Measurements from ENCODE around the gene BAX. TPM values are rescaled to one million over a fixed set of nuclear protein-coding genes. Genes with fewer than 3 reads are reported as not detected.

The BAX gene
- total and polyA plus RNA-seq, 9 of the 15 experiments (the other 6 are each of a cell fraction or from before 2014, with no cell fraction given): 3.2 to 95.4 (median 44.5) TPM

DNA sequence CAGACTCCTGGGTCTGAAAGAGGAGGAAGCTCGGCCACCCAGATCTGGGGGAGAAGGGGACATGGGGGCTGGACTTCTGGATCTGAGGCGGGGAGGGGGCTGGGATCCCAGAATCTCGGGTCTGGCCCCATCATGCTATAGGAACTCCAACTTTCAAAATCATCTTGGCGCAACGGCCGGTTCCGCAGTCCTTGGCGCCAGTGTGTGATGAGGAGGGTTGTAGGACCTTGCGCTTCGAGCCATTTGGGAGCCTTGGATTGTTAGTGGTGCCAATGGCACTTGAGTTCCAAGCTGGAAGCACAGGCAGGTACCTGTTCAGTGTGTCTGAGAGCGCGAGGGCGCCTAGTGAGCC is 39.3 kb downstream of the BAX start (continued):
- peak; percentile 16; the same call in 1 of the 2 replicates for TF ChIP-seq NFRKB (IDR thresholded peaks at IDR 0.05; ENCODE audit: low read depth)
- no peak for TF ChIP-seq NELFE (IDR thresholded peaks at IDR 0.05; ENCODE audit: insufficient read depth, insufficient read length)
- TF ChIP-seq GABPB1 (CRISPR knock-in tag; IDR thresholded peaks at IDR 0.05): peak; percentile 4; the same call in 1 of the 2 replicates
- no peak for TF ChIP-seq SP2 (IDR thresholded peaks at IDR 0.05; ENCODE audit: extremely low read depth, low read depth, low read length, poor library complexity, severe bottlenecking)

DNA sequence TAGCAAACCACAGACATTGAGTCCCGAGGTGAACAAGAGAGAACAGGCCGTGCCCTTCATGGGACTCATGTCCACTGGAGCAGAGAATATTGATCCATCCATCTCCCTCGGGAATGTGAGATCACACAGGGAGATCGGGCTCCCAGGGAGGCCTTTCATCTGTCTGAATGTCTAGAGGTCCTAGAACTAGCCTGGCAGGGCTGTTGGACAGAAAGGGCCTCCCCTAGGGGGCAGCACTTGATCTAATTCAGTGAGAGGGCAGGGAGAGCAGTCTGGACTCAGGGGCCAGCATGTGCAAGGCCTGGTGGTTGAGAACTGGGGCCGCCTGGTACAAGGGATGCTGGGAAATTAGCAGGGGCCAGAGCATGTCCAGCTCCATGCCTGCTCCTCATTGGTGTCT is 43.3 kb downstream of the BAX start:
- Histone ChIP-seq H4K20me1 (replicated peaks; ENCODE audit: control insufficient read depth, insufficient read depth, low read length) (0 out of 2 replicates have a peak, but pooled peaks cover 5% of the 10 kb centered on the region), H3K36me3 (ENCODE audit: control insufficient read depth, insufficient read depth, low read length) (peaks cover 58% of the 10 kb centered on the region), H3K4me3 (no peak overlapping the region), H3K9me3 (replicated peaks; ENCODE audit: control insufficient read depth, insufficient read depth, low read depth, low read length) (no peaks in the 10 kb centered on the region), H3K4me1 (replicated peaks in 1 of 2; ENCODE audit: control insufficient read depth in 2 of 2, insufficient read depth in 2 of 2, low read length in 2 of 2) (peaks cover 0 to 10% of the 10 kb centered on the region in 2 experiments; a peak in 4 of 5 replicates), H3K27me3 (ENCODE audit: control insufficient read depth in 2 of 2, insufficient read depth in 2 of 2, low read length in 2 of 2) (no peaks in the 10 kb centered on the region), H3K9ac (ENCODE audit: insufficient read depth in 1 of 2, low read depth in 2 of 2, low read length in 2 of 2) (no peak overlapping the region), H3K4me2 (ENCODE audit: insufficient read depth, low read length) (no peak overlapping the region), H3K27ac (ENCODE audit: extremely low read depth, low read depth, low read length) (no peak overlapping the region), H2AFZ (ENCODE audit: low read depth, low read length) (no peak overlapping the region), H3K9me1 (ENCODE audit: control insufficient read depth, insufficient read depth, low read length) (no peaks in the 10 kb centered on the region), H3K79me2 (ENCODE audit: control insufficient read depth, insufficient read depth, low read length) (peaks cover 63% of the 10 kb centered on the region)
- FAIRE-seq (peak; percentile 74), ATAC-seq (peak; percentile 53), DNase-seq (ENCODE audit: extremely low read depth in 1 of 4, low spot score in 3 of 4) (peak; percentile 61 to 84 (median 70))
- 62% methylated on average over 5 of the region's 5 CpGs for WGBS (ENCODE audit: insufficient coverage, low coverage, missing lambda C conversion rate)
- intact Hi-C loops (cut with micrococcal nuclease): loop anchor here (2.0 to 10.0 kb wide), 3 partner anchors 77 to 227 kb away; partner anchors contain the start of genes HRC and TRPM4
- no TSS peak for BruUV-seq (replicated peaks)
- in situ Hi-C loops (cut with MboI): no loop called here
- CTCF ChIA-PET (ENCODE audit: low intra/inter-chr PET ratio): no interaction called here
- POLR2A ChIA-PET: interaction anchor here (0.5 to 1.2 kb wide), 6 partner anchors 9 to 212 kb away, joined by 3 to 5 read pairs (median 3); no protein-coding TSS in a partner anchor
- TF ChIP-seq, protein P1, sequence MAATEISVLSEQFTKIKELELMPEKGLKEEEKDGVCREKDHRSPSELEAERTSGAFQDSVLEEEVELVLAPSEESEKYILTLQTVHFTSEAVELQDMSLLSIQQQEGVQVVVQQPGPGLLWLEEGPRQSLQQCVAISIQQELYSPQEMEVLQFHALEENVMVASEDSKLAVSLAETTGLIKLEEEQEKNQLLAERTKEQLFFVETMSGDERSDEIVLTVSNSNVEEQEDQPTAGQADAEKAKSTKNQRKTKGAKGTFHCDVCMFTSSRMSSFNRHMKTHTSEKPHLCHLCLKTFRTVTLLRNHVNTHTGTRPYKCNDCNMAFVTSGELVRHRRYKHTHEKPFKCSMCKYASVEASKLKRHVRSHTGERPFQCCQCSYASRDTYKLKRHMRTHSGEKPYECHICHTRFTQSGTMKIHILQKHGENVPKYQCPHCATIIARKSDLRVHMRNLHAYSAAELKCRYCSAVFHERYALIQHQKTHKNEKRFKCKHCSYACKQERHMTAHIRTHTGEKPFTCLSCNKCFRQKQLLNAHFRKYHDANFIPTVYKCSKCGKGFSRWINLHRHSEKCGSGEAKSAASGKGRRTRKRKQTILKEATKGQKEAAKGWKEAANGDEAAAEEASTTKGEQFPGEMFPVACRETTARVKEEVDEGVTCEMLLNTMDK (IDR thresholded peaks at IDR 0.05; ENCODE audit: borderline replicate concordance, insufficient read depth, low read depth, low read length, poor library complexity, severe bottlenecking): peak; percentile 92
- TF ChIP-seq ARID1B (IDR thresholded peaks at IDR 0.05) (no peak), HNRNPUL1 (IDR thresholded peaks at IDR 0.05; ENCODE audit: low read length) (no peak)
- TF ChIP-seq, protein P2, sequence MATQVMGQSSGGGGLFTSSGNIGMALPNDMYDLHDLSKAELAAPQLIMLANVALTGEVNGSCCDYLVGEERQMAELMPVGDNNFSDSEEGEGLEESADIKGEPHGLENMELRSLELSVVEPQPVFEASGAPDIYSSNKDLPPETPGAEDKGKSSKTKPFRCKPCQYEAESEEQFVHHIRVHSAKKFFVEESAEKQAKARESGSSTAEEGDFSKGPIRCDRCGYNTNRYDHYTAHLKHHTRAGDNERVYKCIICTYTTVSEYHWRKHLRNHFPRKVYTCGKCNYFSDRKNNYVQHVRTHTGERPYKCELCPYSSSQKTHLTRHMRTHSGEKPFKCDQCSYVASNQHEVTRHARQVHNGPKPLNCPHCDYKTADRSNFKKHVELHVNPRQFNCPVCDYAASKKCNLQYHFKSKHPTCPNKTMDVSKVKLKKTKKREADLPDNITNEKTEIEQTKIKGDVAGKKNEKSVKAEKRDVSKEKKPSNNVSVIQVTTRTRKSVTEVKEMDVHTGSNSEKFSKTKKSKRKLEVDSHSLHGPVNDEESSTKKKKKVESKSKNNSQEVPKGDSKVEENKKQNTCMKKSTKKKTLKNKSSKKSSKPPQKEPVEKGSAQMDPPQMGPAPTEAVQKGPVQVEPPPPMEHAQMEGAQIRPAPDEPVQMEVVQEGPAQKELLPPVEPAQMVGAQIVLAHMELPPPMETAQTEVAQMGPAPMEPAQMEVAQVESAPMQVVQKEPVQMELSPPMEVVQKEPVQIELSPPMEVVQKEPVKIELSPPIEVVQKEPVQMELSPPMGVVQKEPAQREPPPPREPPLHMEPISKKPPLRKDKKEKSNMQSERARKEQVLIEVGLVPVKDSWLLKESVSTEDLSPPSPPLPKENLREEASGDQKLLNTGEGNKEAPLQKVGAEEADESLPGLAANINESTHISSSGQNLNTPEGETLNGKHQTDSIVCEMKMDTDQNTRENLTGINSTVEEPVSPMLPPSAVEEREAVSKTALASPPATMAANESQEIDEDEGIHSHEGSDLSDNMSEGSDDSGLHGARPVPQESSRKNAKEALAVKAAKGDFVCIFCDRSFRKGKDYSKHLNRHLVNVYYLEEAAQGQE (IDR thresholded peaks at IDR 0.05; ENCODE audit: borderline replicate concordance): 0 out of 2 replicates have a peak, but pooled peaks have one; percentile 11
- TF ChIP-seq, protein P2 (CRISPR knock-in tag; IDR thresholded peaks at IDR 0.05; ENCODE audit: low read depth): no peak
- TF ChIP-seq, protein P3, sequence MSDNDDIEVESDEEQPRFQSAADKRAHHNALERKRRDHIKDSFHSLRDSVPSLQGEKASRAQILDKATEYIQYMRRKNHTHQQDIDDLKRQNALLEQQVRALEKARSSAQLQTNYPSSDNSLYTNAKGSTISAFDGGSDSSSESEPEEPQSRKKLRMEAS (CRISPR knock-in tag; IDR thresholded peaks at IDR 0.05): peak; percentile 48; the same call in 1 of the 2 replicates
